Trophoblast cell (in vitro differentiated cells and primary cell): ENCODE measurements around the gene TXNDC5. TPM values are rescaled to one million over a fixed set of nuclear protein-coding genes. Genes with fewer than 3 reads are reported as not detected.

Experiments
- DNase-seq, 2 donors: peaks; one replicate each; pipeline ENCODE4 v3.0.0-alpha.2; 2016
- H2AFZ ChIP-seq: 2 replicates; pipeline ENCODE4 v1.6.1; 2013; ENCODE audit warnings: low read length, moderate library complexity, mild to moderate bottlenecking; ENCODE audit not compliant: insufficient read depth, poor library complexity
- H2AK5ac ChIP-seq: 2 replicates; pipeline ENCODE4 v1.6.1; 2013; ENCODE audit warnings: mild to moderate bottlenecking, low read length
- H2BK120ac ChIP-seq: 2 replicates; pipeline ENCODE4 v1.6.1; 2013; ENCODE audit warnings: low read length, mild to moderate bottlenecking, moderate library complexity; ENCODE audit not compliant: insufficient read depth, poor library complexity
- H2BK12ac ChIP-seq: 2 replicates; pipeline ENCODE4 v1.6.1; 2013; ENCODE audit warnings: mild to moderate bottlenecking, low read length, moderate library complexity
- H2BK5ac ChIP-seq: 2 replicates; pipeline ENCODE4 v1.6.1; 2013; ENCODE audit warnings: low read length, low read depth, moderate library complexity, mild to moderate bottlenecking; ENCODE audit not compliant: poor library complexity
- H3K14ac ChIP-seq: 2 replicates; pipeline ENCODE4 v1.6.1; 2013; ENCODE audit warnings: mild to moderate bottlenecking, low read length
- H3K18ac ChIP-seq: 2 replicates; pipeline ENCODE4 v1.6.1; 2013; ENCODE audit warnings: mild to moderate bottlenecking, low read length
- H3K23ac ChIP-seq: 2 replicates; pipeline ENCODE4 v1.6.1; 2013; ENCODE audit warnings: low read length
- H3K27ac ChIP-seq: 2 replicates; pipeline ENCODE4 v1.5.1; 2013; ENCODE audit warnings: low read depth, mild to moderate bottlenecking, inconsistent platforms, low read length, moderate library complexity
- H3K27me3 ChIP-seq: 2 replicates; pipeline ENCODE4 v1.6.1; 2013; ENCODE audit warnings: inconsistent platforms, mild to moderate bottlenecking, low read length, moderate library complexity; ENCODE audit not compliant: insufficient read depth
- H3K36me3 ChIP-seq, 2 experiments: 1 replicate in 1 of 2; 2 replicates in 1 of 2; pipeline ENCODE4 v1.6.1; 2013; ENCODE audit warnings: low read length in 2 of 2, mild to moderate bottlenecking in 2 of 2, moderate library complexity in 1 of 2; ENCODE audit not compliant: insufficient read depth in 2 of 2, control insufficient read depth in 1 of 2
- H3K4ac ChIP-seq: 2 replicates; pipeline ENCODE4 v1.6.1; 2013; ENCODE audit warnings: low read depth, mild to moderate bottlenecking, low read length, moderate library complexity
- H3K4me1 ChIP-seq, 2 experiments: 1 replicate in 1 of 2; 2 replicates in 1 of 2; pipeline ENCODE4 v1.6.1; 2013; ENCODE audit warnings: low read length in 2 of 2, mild to moderate bottlenecking in 2 of 2, moderate library complexity in 1 of 2; ENCODE audit not compliant: insufficient read depth in 2 of 2, control insufficient read depth in 1 of 2
- H3K4me2 ChIP-seq: 2 replicates; pipeline ENCODE4 v1.6.1; 2013; ENCODE audit warnings: inconsistent platforms, mild to moderate bottlenecking, low read length, moderate library complexity
- H3K4me3 ChIP-seq: 2 replicates; pipeline ENCODE4 v1.5.1; 2013; ENCODE audit warnings: mild to moderate bottlenecking, low read depth, low read length, inconsistent platforms
- H3K79me1 ChIP-seq: one replicate; pipeline ENCODE4 v1.6.1; 2013; ENCODE audit warnings: low read length
- H3K79me2 ChIP-seq: 2 replicates; pipeline ENCODE4 v1.6.1; 2013; ENCODE audit warnings: low read length, mild to moderate bottlenecking; ENCODE audit not compliant: control insufficient read depth, insufficient read depth, poor library complexity
- H3K9ac ChIP-seq: 2 replicates; pipeline ENCODE4 v1.6.1; 2013; ENCODE audit warnings: mild to moderate bottlenecking, low read length
- H3K9me3 ChIP-seq: 2 replicates; pipeline ENCODE4 v1.6.1; 2013; ENCODE audit warnings: low read depth, mild to moderate bottlenecking, control low read depth, inconsistent platforms, low read length; ENCODE audit not compliant: insufficient read depth
- H4K12ac ChIP-seq: 2 replicates; pipeline ENCODE4 v1.6.1; 2013; ENCODE audit warnings: low read depth, mild to moderate bottlenecking, low read length, moderate library complexity
- H4K8ac ChIP-seq: 2 replicates; pipeline ENCODE4 v1.6.1; 2013; ENCODE audit warnings: low read depth, mild to moderate bottlenecking, low read length, moderate library complexity
- H4K91ac ChIP-seq: one replicate; pipeline ENCODE4 v1.6.1; 2013; ENCODE audit warnings: low read depth, mild to moderate bottlenecking, low read length, moderate library complexity
- WGBS: extraction: QIAGEN DNeasy Blood & Tissue Kit; methylation state at CpG from one replicate; pipeline ENCODE4 v1.1.7; 2013; ENCODE audit warnings: missing lambda C conversion rate; ENCODE audit not compliant: insufficient read length, insufficient coverage; ENCODE audit errors: extremely low coverage; 5-methylcytosine and 5-hydroxymethylcytosine counted together
- polyA plus RNA-seq: library from polyadenylated mRNA; stranded (reverse); fragments of 200-250 nt; gene quantifications from 2 replicates; pipeline ENCODE4 v1.2.3, GENCODE V29; 2013

Gene TXNDC5
- polyA plus RNA-seq: 163 and 167 TPM in 2 replicates

GRCh38 chr6:7910654-7911344, at the start of gene TXNDC5:
TXNDC5 (minus strand) TSS chr6:7910788; CDS start chr6:7910776, 12 bp downstream.
- H3K27me3 ChIP-seq: no peaks in the 10 kb centered on the region
- peaks cover 3 to 4% of the 10 kb centered on the region in 2 experiments for H3K36me3 ChIP-seq
- H2BK120ac ChIP-seq: peak within 1 kb of the TSS; percentile 74
- peak within 1 kb of the TSS; percentile 88 for H3K4me3 ChIP-seq
- no peak within 1 kb of the TSS for H2AK5ac ChIP-seq
- H3K79me1 ChIP-seq: peaks cover 11% of the 10 kb centered on the region
- H4K91ac ChIP-seq: peak within 1 kb of the TSS; percentile 82
- H4K12ac ChIP-seq: peak within 1 kb of the TSS; percentile 84
- H2AFZ ChIP-seq: peak within 1 kb of the TSS; percentile 61
- WGBS: no CpG with 5 or more reads among the region's 75 CpGs
- peak within 1 kb of the TSS; percentile 91 for H3K14ac ChIP-seq
- peaks cover 12% of the 10 kb centered on the region for H3K79me2 ChIP-seq
- H3K4me1 ChIP-seq: peaks cover 6 to 7% of the 10 kb centered on the region in 2 experiments
- H4K8ac ChIP-seq: peak within 1 kb of the TSS; percentile 96
- DNase-seq: peak; percentile 64 to 79
- H3K9ac ChIP-seq: peak within 1 kb of the TSS; percentile 79
- peak within 1 kb of the TSS; percentile 48 for H3K27ac ChIP-seq
- peak within 1 kb of the TSS; percentile 92 for H3K18ac ChIP-seq
- no peak within 1 kb of the TSS for H2BK12ac ChIP-seq
- H3K9me3 ChIP-seq: peaks cover 1% of the 10 kb centered on the region
- no peak within 1 kb of the TSS for H3K23ac ChIP-seq
- peak within 1 kb of the TSS; percentile 51 for H2BK5ac ChIP-seq
- H3K4me2 ChIP-seq: peak within 1 kb of the TSS; percentile 96
- peak within 1 kb of the TSS; percentile 70 for H3K4ac ChIP-seq

GRCh38 chr6:7960141-7960540, 49.6 kb upstream of the TXNDC5 start:
- Histone ChIP-seq H2BK12ac (no peak overlapping the region), H2BK120ac (no peak overlapping the region), H3K9me3 (no peaks in the 10 kb centered on the region), H2AK5ac (no peak overlapping the region), H3K9ac (no peak overlapping the region), H4K12ac (no peak overlapping the region), H3K4me3 (no peak overlapping the region), H3K27me3 (no peaks in the 10 kb centered on the region), H3K18ac (no peak overlapping the region), H3K14ac (no peak overlapping the region), H3K4me2 (no peak overlapping the region), H3K36me3 (no peaks in the 10 kb centered on the region), H4K91ac (no peak overlapping the region), H3K27ac (no peak overlapping the region), H2BK5ac (no peak overlapping the region), H3K79me2 (no peaks in the 10 kb centered on the region), H3K4ac (no peak overlapping the region), H3K79me1 (no peaks in the 10 kb centered on the region), H2AFZ (no peak overlapping the region), H4K8ac (no peak overlapping the region), H3K23ac (no peak overlapping the region), H3K4me1 (no peaks in the 10 kb centered on the region)
- no peak for DNase-seq
- no CpG with 5 or more reads among the region's 4 CpGs for WGBS

GRCh38 chr6:7959453-7959852, 48.9 kb upstream of the TXNDC5 start:
- no peaks in the 10 kb centered on the region for H3K79me1 ChIP-seq
- no peak overlapping the region for H2BK5ac ChIP-seq
- H3K9me3 ChIP-seq: no peaks in the 10 kb centered on the region
- no peak overlapping the region for H3K4me3 ChIP-seq
- H3K27ac ChIP-seq: no peak overlapping the region
- no peak overlapping the region for H4K8ac ChIP-seq
- H2BK120ac ChIP-seq: no peak overlapping the region
- no peaks in the 10 kb centered on the region for H3K4me1 ChIP-seq
- no peaks in the 10 kb centered on the region for H3K79me2 ChIP-seq
- no peak overlapping the region for H3K4ac ChIP-seq
- H3K18ac ChIP-seq: no peak overlapping the region
- no peaks in the 10 kb centered on the region for H3K27me3 ChIP-seq
- H3K23ac ChIP-seq: no peak overlapping the region
- no peak overlapping the region for H2AFZ ChIP-seq
- no peak overlapping the region for H3K4me2 ChIP-seq
- H4K91ac ChIP-seq: no peak overlapping the region
- no peaks in the 10 kb centered on the region for H3K36me3 ChIP-seq
- no peak overlapping the region for H3K9ac ChIP-seq
- no peak overlapping the region for H2AK5ac ChIP-seq
- H2BK12ac ChIP-seq: no peak overlapping the region
- DNase-seq: no peak
- no peak overlapping the region for H3K14ac ChIP-seq
- WGBS: no CpG with 5 or more reads among the region's 4 CpGs
- no peak overlapping the region for H4K12ac ChIP-seq

GRCh38 chr6:7958464-7958863, 47.9 kb upstream of the TXNDC5 start:
- no peak for DNase-seq
- Histone ChIP-seq H3K4me3 (no peak overlapping the region), H3K4ac (no peak overlapping the region), H2BK120ac (no peak overlapping the region), H3K18ac (no peak overlapping the region), H2BK5ac (no peak overlapping the region), H3K9ac (no peak overlapping the region), H3K4me2 (no peak overlapping the region), H3K23ac (no peak overlapping the region), H4K8ac (no peak overlapping the region), H2AK5ac (no peak overlapping the region), H3K27ac (no peak overlapping the region), H3K79me2 (no peaks in the 10 kb centered on the region), H2BK12ac (no peak overlapping the region), H3K79me1 (no peaks in the 10 kb centered on the region), H2AFZ (no peak overlapping the region), H3K27me3 (no peaks in the 10 kb centered on the region), H3K14ac (no peak overlapping the region), H3K4me1 (no peaks in the 10 kb centered on the region), H3K9me3 (no peaks in the 10 kb centered on the region), H3K36me3 (no peaks in the 10 kb centered on the region), H4K91ac (no peak overlapping the region), H4K12ac (no peak overlapping the region)
- WGBS: no CpG with 5 or more reads among the region's 1 CpG
